IPS-18c (cell line): ENCODE data around the gene TAGLN2.
"Not testable (repeated sequence)": the region's sequence is repeated elsewhere in the genome, so short reads cannot be mapped to it uniquely, and the experiment has no call there.

Source experiments
- H3K4me3 ChIP-seq: 2 replicates; pipeline ENCODE4 v1.7.0; 2013; ENCODE audit warnings: low read depth, mild to moderate bottlenecking, low read length, moderate library complexity; ENCODE audit not compliant: insufficient read depth
- H3K9me3 ChIP-seq: one replicate; pipeline ENCODE4 v1.6.1; 2013; ENCODE audit warnings: mild to moderate bottlenecking, low read length, moderate library complexity; ENCODE audit not compliant: control insufficient read depth, insufficient read depth

TAGLN2 gene

GRCh38 chr1:159899634-159900033, 25.7 kb downstream of the TAGLN2 start:
- H3K9me3 ChIP-seq, H3K4me3 ChIP-seq: not testable (repeated sequence)

- H3K9me3 ChIP-seq: peaks cover 2% of the 10 kb centered on the region
- no peak overlapping the region for H3K4me3 ChIP-seq
Measured at GRCh38 chr1:159898527-159898926, 26.8 kb downstream of the TAGLN2 start.

- no peak overlapping the region for H3K4me3 ChIP-seq
- H3K9me3 ChIP-seq: peaks cover 2% of the 10 kb centered on the region
Measured at GRCh38 chr1:159897962-159898361, 27.3 kb downstream of the TAGLN2 start.

- Histone ChIP-seq H3K9me3 (no peaks in the 10 kb centered on the region), H3K4me3 (no peak overlapping the region)
Measured at GRCh38 chr1:159896546-159896930, 28.8 kb downstream of the TAGLN2 start.

GRCh38 chr1:159895836-159896545, 29.3 kb downstream of the TAGLN2 start:
- Histone ChIP-seq H3K9me3 (no peaks in the 10 kb centered on the region), H3K4me3 (no peak overlapping the region)

GRCh38 chr1:159895286-159895685, 30.0 kb downstream of the TAGLN2 start:
- no peaks in the 10 kb centered on the region for H3K9me3 ChIP-seq
- H3K4me3 ChIP-seq: no peak overlapping the region

GRCh38 chr1:159892944-159893343, 32.4 kb downstream of the TAGLN2 start:
- no peaks in the 10 kb centered on the region for H3K9me3 ChIP-seq
- H3K4me3 ChIP-seq: no peak overlapping the region

- Histone ChIP-seq H3K4me3 (no peak overlapping the region), H3K9me3 (no peaks in the 10 kb centered on the region)
Measured at GRCh38 chr1:159891275-159892157, 33.8 kb downstream of the TAGLN2 start.

GRCh38 chr1:159890390-159890789, 34.9 kb downstream of the TAGLN2 start:
- Histone ChIP-seq H3K9me3 (no peaks in the 10 kb centered on the region), H3K4me3 (no peak overlapping the region)

- H3K4me3 ChIP-seq: no peak overlapping the region
Measured at GRCh38 chr1:159889821-159890252, 35.5 kb downstream of the TAGLN2 start.

GRCh38 chr1:159889202-159889601, 36.1 kb downstream of the TAGLN2 start:
- Histone ChIP-seq H3K9me3 (no peaks in the 10 kb centered on the region), H3K4me3 (no peak overlapping the region)

More at GRCh38 chr1:159889821-159890252, 35.5 kb downstream of the TAGLN2 start:
- H3K9me3 ChIP-seq: no peaks in the 10 kb centered on the region

GRCh38 chr1:159884296-159884695, 41.0 kb downstream of the TAGLN2 start:
- no peak overlapping the region for H3K4me3 ChIP-seq
- H3K9me3 ChIP-seq: no peaks in the 10 kb centered on the region

- Histone ChIP-seq H3K4me3 (no peak overlapping the region), H3K9me3 (no peaks in the 10 kb centered on the region)
Measured at GRCh38 chr1:159883134-159883533, 42.2 kb downstream of the TAGLN2 start.

- H3K9me3 ChIP-seq: no peaks in the 10 kb centered on the region
- no peak overlapping the region for H3K4me3 ChIP-seq
Measured at GRCh38 chr1:159882527-159882862, 42.8 kb downstream of the TAGLN2 start.

- Histone ChIP-seq H3K9me3 (no peaks in the 10 kb centered on the region), H3K4me3 (no peak overlapping the region)
Measured at GRCh38 chr1:159881622-159882526, 43.4 kb downstream of the TAGLN2 start.

GRCh38 chr1:159880430-159880829, 44.9 kb downstream of the TAGLN2 start:
- no peak overlapping the region for H3K4me3 ChIP-seq
- H3K9me3 ChIP-seq: no peaks in the 10 kb centered on the region

- Histone ChIP-seq H3K4me3 (no peak overlapping the region), H3K9me3 (no peaks in the 10 kb centered on the region)
Measured at GRCh38 chr1:159879977-159880376, 45.3 kb downstream of the TAGLN2 start.
